HUES64 (cell line): ENCODE data around the gene DDIT4.
"Not testable (repeated sequence)": the region's sequence is repeated elsewhere in the genome, so short reads cannot be mapped to it uniquely, and the experiment has no call there.

ENCODE experiments used
- H3K27ac ChIP-seq: 2 replicates; pipeline ENCODE4 v1.7.0; 2013; ENCODE audit warnings: low read depth, low read length, inconsistent platforms
- H3K27me3 ChIP-seq: 2 replicates; pipeline ENCODE4 v1.6.1; 2013; ENCODE audit warnings: mild to moderate bottlenecking, low read length; ENCODE audit not compliant: insufficient read depth
- H3K36me3 ChIP-seq: 2 replicates; pipeline ENCODE4 v1.6.1; 2013; ENCODE audit warnings: mild to moderate bottlenecking, low read length; ENCODE audit not compliant: insufficient read depth
- H3K4me1 ChIP-seq: 2 replicates; pipeline ENCODE4 v1.6.1; 2013; ENCODE audit warnings: mild to moderate bottlenecking, low read length, moderate library complexity; ENCODE audit not compliant: insufficient read depth
- H3K4me3 ChIP-seq: 2 replicates; pipeline ENCODE4 v1.5.1; 2013; ENCODE audit warnings: mild to moderate bottlenecking, low read length, moderate library complexity
- H3K9ac ChIP-seq: 2 replicates; pipeline ENCODE4 v1.6.1; 2013; ENCODE audit warnings: mild to moderate bottlenecking, low read depth, low read length
- H3K9me3 ChIP-seq: 2 replicates; pipeline ENCODE4 v1.6.1; 2013; ENCODE audit warnings: low read depth, low read length; ENCODE audit not compliant: insufficient read depth
- WGBS: fragments of 150-250, 120-280 bp; methylation state at CpG from one replicate; pipeline ENCODE4 v1.1.7; 2013; ENCODE audit warnings: missing lambda C conversion rate; 5-methylcytosine and 5-hydroxymethylcytosine counted together

Gene DDIT4

DNA sequence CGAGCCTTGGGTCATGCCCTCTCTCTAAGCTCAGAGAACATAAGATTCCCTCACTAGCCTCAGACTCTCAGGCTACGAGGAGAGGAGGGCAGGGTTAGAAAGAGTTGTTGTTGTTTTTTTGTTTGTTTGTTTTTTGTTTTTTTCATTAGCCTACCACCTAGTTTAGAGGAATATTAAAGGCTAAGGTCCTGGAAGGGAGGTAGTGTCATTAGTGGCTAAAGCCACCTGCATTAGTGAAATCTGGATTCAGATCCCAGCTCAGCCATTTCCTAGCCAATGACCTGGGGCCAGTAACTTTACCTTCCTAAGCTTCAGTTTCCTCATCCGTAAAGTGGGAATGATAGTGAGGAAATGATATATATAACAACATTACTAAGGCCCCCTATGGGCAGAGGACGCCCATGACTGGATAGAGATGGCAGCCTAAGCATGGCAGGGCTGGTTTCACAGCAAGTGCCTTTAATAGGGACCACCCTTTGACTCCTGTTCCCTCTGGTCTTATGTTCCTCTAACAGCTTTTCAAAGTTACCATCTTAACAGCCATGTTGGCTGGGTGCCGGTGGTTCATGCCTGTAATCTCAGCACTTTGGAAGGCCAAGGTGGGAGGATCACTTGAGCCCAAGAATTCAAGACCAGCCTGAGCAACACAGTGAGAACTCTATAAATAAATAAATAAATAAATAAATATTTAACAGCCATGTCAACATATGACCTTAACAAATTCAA is 5.1 kb downstream of the DDIT4 start:
- 92% methylated on average over 3 of the region's 5 CpGs for WGBS
- peaks cover 14% of the 10 kb centered on the region for H3K36me3 ChIP-seq
- no peak overlapping the region for H3K27ac ChIP-seq
- no peaks in the 10 kb centered on the region for H3K27me3 ChIP-seq
- peaks cover 4% of the 10 kb centered on the region for H3K4me1 ChIP-seq
- H3K9ac ChIP-seq, result no peak overlapping the region
- H3K4me3 ChIP-seq, result no peak overlapping the region
- H3K9me3 ChIP-seq, result no peaks in the 10 kb centered on the region

DNA sequence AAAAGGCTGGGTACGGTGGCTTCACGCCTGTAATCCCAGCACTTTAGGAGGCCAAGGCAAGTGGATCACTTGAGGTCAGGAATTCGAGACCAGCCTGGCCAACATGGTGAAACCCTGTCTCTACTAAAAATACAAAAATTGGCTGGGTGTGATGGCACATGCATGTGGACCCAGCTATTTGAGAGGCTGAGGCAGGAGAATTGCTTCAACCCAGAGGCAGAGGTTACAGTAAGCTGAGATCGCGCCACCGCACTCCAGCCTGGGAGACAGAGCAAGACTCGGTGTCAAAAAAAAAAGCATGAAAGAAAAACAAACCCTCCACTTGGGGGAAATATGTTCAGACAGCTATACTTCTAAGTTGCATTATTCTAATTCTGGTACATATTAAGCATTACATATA is 5.9 kb downstream of the DDIT4 start:
- H3K27ac ChIP-seq, H3K4me1 ChIP-seq, H3K4me3 ChIP-seq, H3K9me3 ChIP-seq, H3K9ac ChIP-seq, H3K27me3 ChIP-seq: not testable (repeated sequence)
- peaks cover 14% of the 10 kb centered on the region for H3K36me3 ChIP-seq
- 89% methylated on average over 6 of the region's 7 CpGs for WGBS

DNA sequence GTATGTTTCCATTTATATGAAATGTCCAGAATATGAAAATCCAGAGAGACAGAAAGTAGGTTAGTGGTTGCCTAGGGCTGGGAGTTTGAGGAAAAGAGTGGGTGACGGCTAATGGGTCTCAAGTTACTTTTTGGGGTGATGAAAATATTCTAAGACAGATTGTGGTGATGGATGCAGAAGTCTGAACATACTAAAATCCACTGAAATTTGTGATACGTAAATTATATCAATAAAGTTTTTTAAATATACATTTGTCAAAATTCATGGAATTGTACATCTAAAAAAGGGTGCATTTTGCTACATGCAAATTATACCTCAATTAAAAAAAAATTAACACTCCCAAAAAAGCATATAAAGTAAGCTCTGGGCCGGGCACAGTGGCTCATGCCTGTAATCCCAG is 9.4 kb downstream of the DDIT4 start:
- H3K27me3 ChIP-seq, result no peaks in the 10 kb centered on the region
- H3K27ac ChIP-seq, result no peak overlapping the region
- H3K9me3 ChIP-seq, result no peaks in the 10 kb centered on the region
- H3K36me3 ChIP-seq, result no peaks in the 10 kb centered on the region
- H3K4me1 ChIP-seq, result no peaks in the 10 kb centered on the region
- 96% methylated on average over 2 of the region's 3 CpGs for WGBS
- H3K9ac ChIP-seq, result no peak overlapping the region
- no peak overlapping the region for H3K4me3 ChIP-seq

DNA sequence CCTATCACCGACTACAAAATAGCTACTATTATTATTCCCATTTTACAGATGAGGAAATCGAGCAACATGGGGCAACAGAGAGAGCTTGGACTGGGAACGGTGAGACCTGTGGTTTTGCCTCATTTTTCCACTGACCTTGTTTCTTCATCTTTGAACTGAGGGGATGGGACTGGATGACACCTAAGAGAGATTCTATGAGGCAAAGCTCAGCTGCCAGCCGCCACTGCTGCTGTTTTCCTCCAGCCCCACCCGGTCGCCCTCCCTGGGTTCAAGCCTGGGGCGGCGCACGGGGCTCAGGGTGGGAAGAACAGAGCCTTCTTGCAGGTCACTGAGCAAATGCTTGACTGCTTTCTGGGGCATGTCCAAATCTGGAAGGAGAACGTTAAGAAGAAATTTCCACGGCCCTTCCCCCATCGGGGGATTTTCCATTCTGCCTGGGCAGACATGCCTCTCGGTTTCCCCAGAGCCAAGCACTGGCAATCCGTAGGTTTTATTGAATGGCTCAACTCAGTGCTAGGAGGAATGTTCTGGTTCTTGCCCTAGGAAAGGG is 12.3 kb downstream of the DDIT4 start:
- Histone ChIP-seq H3K36me3 (no peaks in the 10 kb centered on the region), H3K27ac (no peak overlapping the region), H3K9ac (no peak overlapping the region), H3K4me1 (no peaks in the 10 kb centered on the region), H3K4me3 (no peak overlapping the region), H3K9me3 (no peaks in the 10 kb centered on the region), H3K27me3 (no peaks in the 10 kb centered on the region)
- 84% methylated on average over 14 of the region's 14 CpGs for WGBS

DNA sequence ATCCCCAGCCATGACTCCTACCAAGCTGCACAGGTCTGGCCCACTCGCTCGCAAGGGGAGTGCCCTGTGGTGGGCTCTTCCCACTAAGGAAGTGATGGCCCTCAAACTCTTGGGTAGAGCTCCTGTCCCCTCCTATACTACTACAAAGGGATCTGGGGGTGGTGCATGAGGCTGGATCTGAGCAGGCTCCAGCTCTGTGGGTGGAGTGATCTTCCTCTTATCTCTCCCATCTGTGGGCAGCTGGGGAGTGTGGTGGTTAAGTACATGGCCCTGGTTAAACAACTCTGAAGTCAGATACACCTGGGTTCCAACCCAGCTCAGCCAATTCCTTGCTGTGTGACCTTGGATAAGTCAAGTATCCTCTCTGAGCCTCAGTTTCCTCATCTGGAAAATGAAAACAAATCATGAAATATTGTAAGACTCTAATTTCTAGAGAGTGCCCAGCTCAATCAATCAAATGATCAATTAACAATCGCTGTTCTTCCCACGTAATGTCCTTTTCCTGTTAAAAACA is 17.4 kb downstream of the DDIT4 start:
- Histone ChIP-seq H3K9ac (no peak overlapping the region), H3K27me3 (no peaks in the 10 kb centered on the region), H3K27ac (no peak overlapping the region), H3K4me3 (no peak overlapping the region), H3K4me1 (0 out of 2 replicates have a peak, but pooled peaks cover 7% of the 10 kb centered on the region), H3K36me3 (no peaks in the 10 kb centered on the region), H3K9me3 (no peaks in the 10 kb centered on the region)
- WGBS, result 88% methylated on average over 4 of the region's 4 CpGs

DNA sequence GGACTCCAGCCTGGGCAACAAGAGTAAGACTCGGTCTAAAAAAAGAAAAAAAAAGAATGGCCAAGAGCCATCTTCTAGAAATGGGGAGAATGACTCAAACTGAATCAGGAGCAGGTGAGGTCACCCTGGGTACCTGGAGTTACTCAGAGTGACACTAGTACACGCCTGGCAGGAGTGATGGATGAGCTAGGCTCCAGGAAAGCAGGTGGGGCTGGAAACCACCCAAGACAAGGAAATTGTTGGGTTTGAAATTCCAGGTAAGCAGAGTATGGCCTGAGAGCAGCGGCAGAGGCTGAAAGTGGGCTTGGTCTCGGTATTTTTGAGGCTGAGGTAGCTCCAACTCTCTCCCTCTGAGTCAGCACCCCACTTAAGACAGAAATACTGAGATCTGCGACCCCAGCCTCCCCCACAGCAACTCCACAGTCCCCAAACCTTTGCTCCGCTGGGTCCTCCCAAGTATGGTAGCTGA is 18.5 kb downstream of the DDIT4 start:
- Histone ChIP-seq H3K36me3 (no peaks in the 10 kb centered on the region), H3K4me1 (0 out of 2 replicates have a peak, but pooled peaks cover 8% of the 10 kb centered on the region), H3K4me3 (no peak overlapping the region), H3K27ac (no peak overlapping the region), H3K27me3 (no peaks in the 10 kb centered on the region), H3K9me3 (no peaks in the 10 kb centered on the region), H3K9ac (no peak overlapping the region)
- WGBS, result 92% methylated on average over 6 of the region's 6 CpGs

DNA sequence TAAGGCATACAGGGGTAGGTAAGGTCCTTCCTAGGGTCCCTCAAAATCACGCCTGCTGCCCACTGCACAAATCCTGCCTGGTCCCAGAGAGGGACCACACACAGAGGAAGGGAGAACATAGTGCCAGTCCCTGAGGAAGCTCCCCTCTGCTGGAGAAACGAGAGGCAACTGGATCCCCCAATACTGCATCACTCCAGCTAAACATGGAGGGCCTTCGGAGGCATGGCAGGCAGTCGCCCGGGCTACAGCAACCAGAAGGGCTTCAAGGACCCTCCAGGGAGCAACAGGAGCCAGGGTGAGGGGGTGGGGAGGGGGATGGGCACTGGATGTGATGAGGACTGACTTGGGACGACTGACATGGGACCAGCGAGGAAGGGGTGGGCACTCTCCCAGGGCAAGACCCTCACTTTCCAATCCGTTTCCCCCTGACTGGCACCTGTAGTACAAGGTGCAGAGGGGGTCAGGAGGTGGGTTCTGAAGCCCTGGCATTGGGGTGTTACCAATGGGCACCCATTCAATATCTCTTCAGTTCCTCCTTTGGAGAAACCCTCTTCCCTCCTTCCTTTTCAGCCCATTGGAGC is 21.7 kb downstream of the DDIT4 start:
- 81% methylated on average over 8 of the region's 8 CpGs for WGBS
- Histone ChIP-seq H3K27ac (no peak overlapping the region), H3K27me3 (no peaks in the 10 kb centered on the region), H3K9ac (no peak overlapping the region), H3K9me3 (no peaks in the 10 kb centered on the region), H3K4me3 (no peak overlapping the region), H3K4me1 (peaks cover 13% of the 10 kb centered on the region; the same call in 1 of the 2 replicates), H3K36me3 (no peaks in the 10 kb centered on the region)

DNA sequence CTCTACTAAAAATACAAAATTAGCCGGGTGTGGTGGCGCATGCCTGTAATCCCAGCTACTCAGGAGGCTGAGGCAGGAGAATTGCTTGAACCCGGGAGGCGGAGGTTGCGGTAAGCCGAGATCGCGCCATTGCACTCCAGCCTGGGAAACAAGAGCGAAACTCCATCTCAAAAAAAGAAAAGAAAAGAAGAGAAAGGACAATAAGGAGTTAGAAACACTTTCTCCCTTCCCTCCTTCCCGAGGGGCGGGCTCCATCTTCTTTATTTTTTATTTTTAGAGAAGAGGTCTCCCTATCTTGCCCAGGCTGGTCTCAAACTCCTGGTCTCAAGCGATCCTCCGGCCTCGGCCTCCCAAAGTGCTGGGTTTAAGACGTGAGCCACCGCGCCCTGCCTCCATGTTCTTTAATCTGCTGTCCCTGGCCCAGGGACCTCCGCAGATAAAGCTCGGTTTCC is 23.1 kb downstream of the DDIT4 start:
- H3K27ac ChIP-seq, H3K36me3 ChIP-seq, H3K27me3 ChIP-seq, H3K9me3 ChIP-seq: not testable (repeated sequence)
- peak overlapping the region; percentile 66 for H3K4me3 ChIP-seq
- 0 out of 2 replicates have a peak overlapping the region, but pooled peaks have one; percentile 78 for H3K9ac ChIP-seq
- peaks cover 13% of the 10 kb centered on the region; the same call in 1 of the 2 replicates for H3K4me1 ChIP-seq
- 66% methylated on average over 8 of the region's 19 CpGs for WGBS

DNA sequence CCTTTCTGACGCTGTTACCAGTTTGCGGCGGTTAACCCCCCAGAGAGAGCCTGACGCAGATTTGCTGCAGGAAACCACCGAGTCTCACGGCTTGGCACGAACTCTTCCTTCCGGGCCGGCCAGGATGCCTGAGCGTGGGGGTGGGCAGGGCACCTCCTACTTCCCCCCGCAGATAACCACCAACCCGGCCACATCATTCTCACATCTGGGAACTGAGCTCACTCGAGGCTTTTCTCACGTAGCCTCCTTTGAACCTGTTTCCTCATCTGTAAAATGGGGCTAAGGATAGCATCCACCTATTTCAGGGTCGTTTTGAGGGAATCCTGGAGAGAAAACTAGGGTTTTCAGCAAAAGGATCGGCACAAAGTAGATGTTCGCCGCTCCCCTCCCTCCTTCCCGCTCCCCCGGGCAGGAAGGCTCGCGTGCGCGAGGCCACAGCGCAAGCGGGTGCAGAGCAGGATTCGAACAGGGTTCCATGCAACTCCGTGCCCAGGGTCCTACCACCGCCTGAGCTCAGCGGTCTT is 23.6 kb downstream of the DDIT4 start:
- H3K27me3 ChIP-seq, result no peaks in the 10 kb centered on the region
- H3K9ac ChIP-seq, result peak overlapping the region; percentile 78
- no peaks in the 10 kb centered on the region for H3K9me3 ChIP-seq
- peak overlapping the region; percentile 66 for H3K4me3 ChIP-seq
- peak overlapping the region; percentile 70 for H3K27ac ChIP-seq
- H3K36me3 ChIP-seq, result no peaks in the 10 kb centered on the region
- 10% methylated on average over 30 of the region's 30 CpGs for whole genome bisulfite sequencing
- peaks cover 13% of the 10 kb centered on the region; the same call in 1 of the 2 replicates for H3K4me1 ChIP-seq

DNA sequence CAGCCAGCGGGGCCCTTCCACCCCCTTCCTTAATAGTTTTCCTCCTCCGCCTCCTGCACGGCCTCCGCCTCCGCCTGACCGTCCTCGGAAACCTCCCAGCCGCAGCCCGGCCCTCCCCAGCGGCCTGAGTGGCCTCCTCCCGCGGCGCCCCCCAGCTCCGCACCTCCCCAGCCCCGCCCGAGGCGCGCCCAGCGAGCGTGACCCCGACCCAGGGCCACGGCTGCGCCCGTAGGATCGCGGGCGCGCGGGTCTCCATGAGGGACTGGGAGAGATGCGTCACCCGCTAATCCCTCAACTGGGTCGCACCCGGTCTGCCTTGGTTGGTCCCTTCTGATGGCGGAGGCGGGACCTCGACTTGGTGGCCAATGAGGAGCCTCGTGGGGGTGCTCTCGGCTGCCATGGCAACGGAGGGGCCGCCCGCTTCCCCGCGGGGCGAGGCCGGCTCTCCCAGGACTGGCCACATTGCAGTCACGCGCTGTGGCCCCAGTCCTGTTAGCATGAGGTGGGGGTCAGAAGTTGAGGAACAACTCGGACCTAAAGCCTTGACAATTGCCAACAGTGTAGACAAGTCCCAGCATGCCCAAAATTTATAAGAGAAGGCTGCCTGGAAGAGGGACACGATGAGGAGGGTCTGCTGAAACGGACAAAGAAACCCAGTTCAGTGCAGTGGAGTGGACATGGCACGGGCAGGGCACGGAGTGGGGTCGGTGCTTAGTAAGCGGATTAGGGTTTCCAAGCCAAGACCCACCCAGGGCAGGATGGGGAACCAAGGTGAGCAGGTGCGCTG is 24.3 kb downstream of the DDIT4 start:
- whole genome bisulfite sequencing, result 7% methylated on average over 55 of the region's 55 CpGs
- Histone ChIP-seq H3K4me1 (peaks cover 13% of the 10 kb centered on the region; the same call in 1 of the 2 replicates), H3K9me3 (no peaks in the 10 kb centered on the region), H3K36me3 (no peaks in the 10 kb centered on the region), H3K27ac (peak overlapping the region; percentile 70), H3K9ac (peak overlapping the region; percentile 78), H3K4me3 (peak overlapping the region; percentile 66), H3K27me3 (no peaks in the 10 kb centered on the region)
